Measurements from ENCODE around the gene SLC2A1. TPM values are rescaled to one million over a fixed set of nuclear protein-coding genes. Genes with fewer than 3 reads are reported as not detected.

Gene SLC2A1
- total RNA-seq, 1 experiment from 2014 or later: 327 TPM

DNA sequence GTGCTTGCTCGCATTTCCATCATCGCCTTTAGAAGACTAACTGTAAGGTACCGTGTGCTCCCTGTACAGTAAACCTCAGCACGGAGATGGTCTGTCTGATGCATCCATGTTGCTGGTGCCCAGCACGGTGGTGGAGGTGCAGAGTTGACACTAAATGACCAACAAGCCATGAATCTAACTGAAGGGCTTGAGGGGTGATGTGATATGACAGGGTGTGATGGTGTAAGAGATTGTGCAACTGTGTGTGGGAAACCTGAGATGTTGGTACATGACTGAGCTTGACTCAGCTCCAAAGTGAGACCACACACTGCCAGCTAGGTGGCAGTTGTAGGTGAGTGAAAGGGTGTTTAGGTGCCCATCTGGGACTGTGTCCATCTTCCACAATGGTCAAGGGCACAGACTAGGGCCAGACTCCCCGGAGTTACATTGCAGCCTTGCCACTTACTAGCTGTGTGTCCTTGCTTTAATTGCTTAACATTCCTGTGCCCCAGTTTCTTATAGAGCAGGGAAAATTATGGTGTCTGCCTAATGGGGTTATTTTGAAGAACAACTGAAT, 21.4 kb downstream of the SLC2A1 start:
- Histone ChIP-seq H3K79me2 (ENCODE audit: low read depth) (peaks cover 76% of the 10 kb centered on the region), H3K4me1 (replicated peaks; ENCODE audit: insufficient read depth) (peaks cover 99% of the 10 kb centered on the region), H3K27me3 (ENCODE audit: insufficient read depth, low read depth) (no peaks in the 10 kb centered on the region), H3K4me3 (no peak overlapping the region), H3K9me3 (ENCODE audit: insufficient read depth, low read depth) (no peaks in the 10 kb centered on the region), H3K9me2 (ENCODE audit: insufficient read depth) (no peaks in the 10 kb centered on the region), H4K20me1 (ENCODE audit: insufficient read depth) (no peaks in the 10 kb centered on the region), H3F3A (ENCODE audit: insufficient read depth, low read depth) (peaks cover 88% of the 10 kb centered on the region), H3K36me3 (ENCODE audit: low read depth) (peaks cover 17% of the 10 kb centered on the region), H2AFZ (no peak overlapping the region), H3K27ac (peak overlapping the region; percentile 99), H3K4me2 (peak overlapping the region; percentile 78)
- ChIA-PET POLR2A (ENCODE audit: unreplicated experiment) (interaction anchor here (0.6 to 1.0 kb wide), 6 partner anchors 13 to 269 kb away, joined by 3 to 7 read pairs (median 4); no protein-coding TSS in a partner anchor), CTCF (interaction anchor here (0.9 to 1.4 kb wide), 4 partner anchors 12 to 136 kb away, joined by 3 to 4 read pairs (median 3); partner anchors contain the start of gene ZNF691)
- intact Hi-C loops (cut with micrococcal nuclease; ENCODE audit: unreplicated experiment): loop anchor here (2.0 to 5.0 kb wide), 2 partner anchors 270 to 430 kb away; partner anchors contain the start of gene ELOVL1
- peak; percentile 63 to 93 for DNase-seq
- no TSS peak for BruUV-seq (replicated peaks)
- TF ChIP-seq EZH2 (IDR thresholded peaks at IDR 0.05; ENCODE audit: low read depth): no peak
- TF ChIP-seq, protein P1, sequence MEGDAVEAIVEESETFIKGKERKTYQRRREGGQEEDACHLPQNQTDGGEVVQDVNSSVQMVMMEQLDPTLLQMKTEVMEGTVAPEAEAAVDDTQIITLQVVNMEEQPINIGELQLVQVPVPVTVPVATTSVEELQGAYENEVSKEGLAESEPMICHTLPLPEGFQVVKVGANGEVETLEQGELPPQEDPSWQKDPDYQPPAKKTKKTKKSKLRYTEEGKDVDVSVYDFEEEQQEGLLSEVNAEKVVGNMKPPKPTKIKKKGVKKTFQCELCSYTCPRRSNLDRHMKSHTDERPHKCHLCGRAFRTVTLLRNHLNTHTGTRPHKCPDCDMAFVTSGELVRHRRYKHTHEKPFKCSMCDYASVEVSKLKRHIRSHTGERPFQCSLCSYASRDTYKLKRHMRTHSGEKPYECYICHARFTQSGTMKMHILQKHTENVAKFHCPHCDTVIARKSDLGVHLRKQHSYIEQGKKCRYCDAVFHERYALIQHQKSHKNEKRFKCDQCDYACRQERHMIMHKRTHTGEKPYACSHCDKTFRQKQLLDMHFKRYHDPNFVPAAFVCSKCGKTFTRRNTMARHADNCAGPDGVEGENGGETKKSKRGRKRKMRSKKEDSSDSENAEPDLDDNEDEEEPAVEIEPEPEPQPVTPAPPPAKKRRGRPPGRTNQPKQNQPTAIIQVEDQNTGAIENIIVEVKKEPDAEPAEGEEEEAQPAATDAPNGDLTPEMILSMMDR (conservative IDR thresholded peaks at IDR 0.05): no peak; the same call in 1 of the 2 replicates

- Histone ChIP-seq H3K4me3 (no peak overlapping the region), H3K27me3 (ENCODE audit: insufficient read depth, low read depth) (no peaks in the 10 kb centered on the region), H3K9me3 (ENCODE audit: insufficient read depth, low read depth) (no peaks in the 10 kb centered on the region), H2AFZ (no peak overlapping the region), H3K4me2 (peak overlapping the region; percentile 78), H4K20me1 (ENCODE audit: insufficient read depth) (no peaks in the 10 kb centered on the region), H3K27ac (peak overlapping the region; percentile 99), H3K4me1 (replicated peaks; ENCODE audit: insufficient read depth) (peaks cover 99% of the 10 kb centered on the region), H3K79me2 (ENCODE audit: low read depth) (peaks cover 73% of the 10 kb centered on the region), H3K9me2 (ENCODE audit: insufficient read depth) (no peaks in the 10 kb centered on the region), H3K36me3 (ENCODE audit: low read depth) (peaks cover 16% of the 10 kb centered on the region), H3F3A (ENCODE audit: insufficient read depth, low read depth) (peaks cover 83% of the 10 kb centered on the region)
- peak; percentile 89 to 93 for DNase-seq
- CTCF ChIA-PET: interaction anchor here (0.7 to 1.4 kb wide), 4 partner anchors 20 to 137 kb away, joined by 3 read pairs; partner anchors contain the start of gene ZNF691
- intact Hi-C loops (cut with micrococcal nuclease; ENCODE audit: unreplicated experiment): loop anchor here (2.0 to 5.0 kb wide), 2 partner anchors 270 to 431 kb away; partner anchors contain the start of gene ELOVL1
- POLR2A ChIA-PET (ENCODE audit: unreplicated experiment): interaction anchor here (0.6 to 1.1 kb wide), 7 partner anchors 12 to 184 kb away, joined by 3 to 7 read pairs (median 4); partner anchors contain the start of gene ZNF691
- TF ChIP-seq EZH2 (IDR thresholded peaks at IDR 0.05; ENCODE audit: low read depth): no peak
- TF ChIP-seq, protein P1 (conservative IDR thresholded peaks at IDR 0.05): no peak
- BruUV-seq (replicated peaks): no TSS peak
Measured at GRCh38 chr1:42936309-42937078, 22.2 kb downstream of the SLC2A1 start.

GRCh38 chr1:42935971-42936308, 22.7 kb downstream of the SLC2A1 start:
- H3K36me3 ChIP-seq (ENCODE audit: low read depth): peaks cover 16% of the 10 kb centered on the region
- peak overlapping the region; percentile 78 for H3K4me2 ChIP-seq
- BruUV-seq (replicated peaks): no TSS peak
- no peak overlapping the region for H2AFZ ChIP-seq
- no peaks in the 10 kb centered on the region for H3K9me2 ChIP-seq (ENCODE audit: insufficient read depth)
- no peaks in the 10 kb centered on the region for H3K27me3 ChIP-seq (ENCODE audit: insufficient read depth, low read depth)
- no peaks in the 10 kb centered on the region for H4K20me1 ChIP-seq (ENCODE audit: insufficient read depth)
- intact Hi-C loops (cut with micrococcal nuclease; ENCODE audit: unreplicated experiment): loop anchor here (2.0 to 5.0 kb wide), 2 partner anchors 271 to 431 kb away; partner anchors contain the start of gene ELOVL1
- no peak for DNase-seq
- H3K27ac ChIP-seq: peak overlapping the region; percentile 99
- H3K4me3 ChIP-seq: no peak overlapping the region
- peaks cover 84% of the 10 kb centered on the region for H3F3A ChIP-seq (ENCODE audit: insufficient read depth, low read depth)
- no peak for TF ChIP-seq EZH2 (IDR thresholded peaks at IDR 0.05; ENCODE audit: low read depth)
- TF ChIP-seq, protein P1 (conservative IDR thresholded peaks at IDR 0.05): no peak
- no peaks in the 10 kb centered on the region for H3K9me3 ChIP-seq (ENCODE audit: insufficient read depth, low read depth)
- ChIA-PET CTCF (interaction anchor here (0.7 kb wide), 1 partner anchor 73 kb away, joined by 3 read pairs; no protein-coding TSS in a partner anchor), POLR2A (ENCODE audit: unreplicated experiment) (interaction anchor here (0.6 to 1.1 kb wide), 5 partner anchors 11 to 354 kb away, joined by 4 to 8 read pairs (median 4); partner anchors contain the start of gene ZNF691)
- H3K4me1 ChIP-seq (replicated peaks; ENCODE audit: insufficient read depth): peaks cover 99% of the 10 kb centered on the region
- H3K79me2 ChIP-seq (ENCODE audit: low read depth): peaks cover 79% of the 10 kb centered on the region

Data from PC-9 (cell line).